SW480 (cell line): ENCODE measurements around the gene KCNK4.
"Not testable (repeated sequence)": the region's sequence is repeated elsewhere in the genome, so short reads cannot be mapped to it uniquely, and the experiment has no call there.

Experiments
- DNase-seq: peaks from one replicate; pipeline ENCODE4 v3.0.0-alpha.2; 2016; ENCODE audit warnings: low spot score

Gene KCNK4

DNA sequence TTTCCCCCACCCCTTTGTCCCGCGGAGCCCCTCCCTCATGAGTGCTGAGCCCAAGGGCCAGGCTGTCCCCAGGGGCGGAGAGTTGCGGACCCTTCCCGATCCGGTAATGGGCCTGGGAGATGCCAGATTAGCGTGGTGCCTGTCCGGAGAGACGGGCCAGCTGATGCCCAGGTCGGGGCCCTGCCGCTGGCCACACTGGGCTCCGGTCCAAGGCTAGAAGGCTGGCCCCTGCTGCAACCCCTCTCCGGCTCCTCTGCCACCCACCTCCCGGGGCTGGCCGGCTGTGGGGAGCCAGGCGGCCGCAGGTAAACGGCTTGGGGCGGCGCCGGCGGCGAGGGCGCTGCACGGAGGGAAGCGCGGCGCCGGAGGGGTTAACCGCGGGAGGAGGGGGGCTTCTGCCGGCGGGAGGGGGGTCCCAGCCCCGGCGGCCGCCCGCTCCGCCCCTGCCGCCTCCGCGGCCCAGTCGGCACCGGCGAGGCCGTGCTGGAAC lies at the start of gene KCNK4:
KCNK4 (plus strand) TSS at position 41 of the 490 bp plus-strand sequence. CDS start 1,717 bp downstream, outside the sequence.
- DNase-seq = no peak

DNA sequence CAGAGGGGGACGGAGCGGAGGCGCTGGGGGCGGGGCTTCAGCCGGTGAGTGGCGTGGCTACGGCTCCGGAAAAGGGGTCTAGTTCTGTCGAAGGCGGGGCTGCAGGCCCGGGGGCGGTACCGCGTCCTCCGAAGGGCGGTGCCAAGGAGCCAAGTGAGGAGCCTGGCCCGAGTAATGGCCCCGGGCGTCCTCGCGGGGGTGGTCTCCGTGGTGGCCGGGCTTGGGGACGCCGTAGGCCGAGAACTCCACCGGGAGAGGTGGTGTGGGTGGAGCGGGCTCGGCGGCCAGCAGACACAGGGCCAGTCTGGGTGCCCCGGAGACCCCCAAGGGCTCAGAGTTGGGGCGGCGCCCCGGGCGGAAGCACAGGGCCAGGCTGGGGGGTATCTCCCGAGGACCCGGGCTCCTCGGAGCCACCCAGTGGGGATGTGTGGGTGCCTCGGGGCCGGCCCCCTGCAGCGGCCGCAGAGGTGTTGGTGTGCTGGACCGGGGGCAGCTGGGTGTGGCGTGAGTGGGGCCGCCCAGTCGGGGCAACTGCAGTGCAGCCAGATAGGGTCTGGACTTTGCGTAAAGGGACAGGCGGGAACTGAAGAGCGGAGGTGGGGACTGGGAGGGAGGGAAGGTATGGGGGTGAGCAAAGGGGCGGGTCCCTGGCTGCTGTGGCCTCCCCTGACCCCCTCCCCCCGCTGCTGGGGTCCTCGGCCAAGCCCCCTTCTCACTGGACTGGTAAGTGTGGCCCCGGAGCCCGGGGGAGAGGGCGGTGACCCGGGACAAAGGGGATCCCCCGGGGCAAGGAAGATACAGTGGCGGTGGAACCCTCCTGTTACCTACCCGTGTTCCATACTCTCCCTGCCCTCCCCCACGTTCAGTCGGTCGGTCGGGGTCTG lies 49.4 kb upstream of the KCNK4 start:
- peak; percentile 72 for DNase-seq

GRCh38 chr11:64243236-64243854 lies 47.8 kb upstream of the KCNK4 start:
- DNase-seq = no peak

DNA sequence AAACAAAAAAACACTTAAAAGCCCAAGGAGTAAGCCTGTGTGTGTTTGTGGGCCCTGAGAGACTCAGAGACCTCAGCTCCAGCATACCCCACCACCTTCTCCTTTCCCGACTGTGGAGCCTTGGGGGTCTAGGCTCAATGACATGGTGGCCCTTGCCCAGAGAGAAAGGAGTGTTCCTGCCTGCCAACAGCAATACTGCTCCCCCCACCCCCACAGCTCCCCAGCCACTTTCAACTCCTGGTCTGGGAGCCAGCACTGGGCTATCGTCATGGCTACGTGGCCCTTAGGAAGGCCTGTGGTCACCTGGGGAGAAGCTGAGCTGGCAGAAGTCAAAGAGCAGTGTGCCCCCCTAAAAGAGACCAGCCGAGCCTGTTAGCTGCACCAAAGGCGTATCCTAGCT lies 47.0 kb upstream of the KCNK4 start:
- DNase-seq = no peak

DNA sequence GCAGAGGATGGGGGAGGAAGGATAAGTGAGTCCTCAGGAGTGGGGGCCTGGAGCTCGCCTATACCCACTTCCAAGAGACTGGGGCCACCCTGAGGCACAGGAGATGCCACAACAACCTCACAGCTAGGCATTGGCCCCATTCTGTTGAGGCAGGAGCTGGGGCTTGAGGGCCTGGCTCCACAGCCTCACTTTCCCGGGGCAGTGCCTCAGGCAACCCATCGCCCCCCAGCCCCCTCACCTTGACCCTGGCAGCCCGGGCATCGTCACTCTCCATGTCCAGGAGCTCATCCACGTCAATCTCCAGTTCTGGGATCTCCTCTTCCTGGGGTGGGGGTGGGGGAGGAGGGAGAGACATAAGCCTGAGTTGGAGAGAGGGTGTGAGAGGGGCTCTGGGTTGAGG lies 46.1 kb upstream of the KCNK4 start:
- no peak for DNase-seq

GRCh38 chr11:64245401-64245796 lies 45.7 kb upstream of the KCNK4 start:
- no peak for DNase-seq

DNA sequence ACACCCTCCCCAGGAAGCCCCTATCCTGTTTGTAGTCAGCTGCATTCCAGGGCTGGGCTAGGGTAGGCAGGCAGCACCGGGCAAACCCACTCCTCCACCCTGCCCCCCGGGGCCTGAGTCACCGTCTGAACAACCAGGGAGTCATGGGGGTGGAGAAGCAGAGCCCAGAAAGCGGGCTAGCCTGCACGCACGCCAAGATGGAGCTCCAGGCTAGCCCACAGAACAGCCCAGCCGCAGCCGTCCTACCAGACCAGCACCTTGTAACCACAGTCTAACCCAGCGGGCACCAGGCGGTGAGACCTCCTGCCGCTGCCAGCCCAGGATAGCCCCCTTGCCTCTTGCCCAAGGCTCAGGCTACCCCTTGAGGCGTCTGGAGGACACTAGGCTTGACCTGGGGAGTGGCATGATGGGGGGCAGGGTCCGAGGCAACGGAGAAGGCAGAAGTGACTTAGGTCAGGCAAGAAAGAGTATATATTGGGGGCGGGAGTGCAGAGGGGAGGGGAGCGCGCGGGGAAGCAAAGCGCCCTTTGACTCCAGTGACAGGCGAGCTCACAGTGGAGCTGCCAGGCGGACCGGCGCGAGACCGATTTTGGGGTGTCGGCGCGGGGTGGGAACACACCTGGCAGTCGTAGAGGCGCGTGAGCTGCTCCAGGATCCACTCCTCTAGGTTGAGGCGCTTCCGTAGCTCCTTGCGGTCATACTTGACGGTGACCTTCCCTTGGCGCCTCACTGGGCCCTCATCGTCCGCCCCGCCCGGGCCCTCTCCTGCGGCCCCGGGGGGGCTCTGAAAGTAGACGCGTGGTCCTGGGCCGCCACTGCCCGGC lies 45.1 kb upstream of the KCNK4 start:
- peak; percentile 89 for DNase-seq

DNA sequence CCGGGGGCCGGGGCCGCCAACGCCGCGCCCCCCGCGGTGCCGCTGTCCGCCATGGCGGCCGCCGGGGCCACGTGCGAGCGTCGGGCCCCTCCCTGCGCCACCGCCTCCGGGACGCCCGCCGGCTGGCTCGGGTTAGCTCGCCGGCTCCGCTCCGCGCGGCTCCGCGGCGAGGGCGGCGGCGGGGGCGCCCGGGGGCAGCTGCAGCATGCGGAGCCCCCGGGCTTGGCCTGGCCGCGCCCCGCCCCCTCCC lies 44.6 kb upstream of the KCNK4 start:
- DNase-seq = not testable (repeated sequence)

- peak; percentile 91 for DNase-seq
Measured at GRCh38 chr11:64246871-64247728, 44.0 kb upstream of the KCNK4 start, which contains the start of gene PPP1R14B. Gene PPP1R14B, minus strand, starts transcription at chr11:64246943. Its CDS starts 270 bp downstream, at chr11:64246673.

- no peak for DNase-seq
Measured at GRCh38 chr11:64247729-64248531, 43.2 kb upstream of the KCNK4 start.

DNA sequence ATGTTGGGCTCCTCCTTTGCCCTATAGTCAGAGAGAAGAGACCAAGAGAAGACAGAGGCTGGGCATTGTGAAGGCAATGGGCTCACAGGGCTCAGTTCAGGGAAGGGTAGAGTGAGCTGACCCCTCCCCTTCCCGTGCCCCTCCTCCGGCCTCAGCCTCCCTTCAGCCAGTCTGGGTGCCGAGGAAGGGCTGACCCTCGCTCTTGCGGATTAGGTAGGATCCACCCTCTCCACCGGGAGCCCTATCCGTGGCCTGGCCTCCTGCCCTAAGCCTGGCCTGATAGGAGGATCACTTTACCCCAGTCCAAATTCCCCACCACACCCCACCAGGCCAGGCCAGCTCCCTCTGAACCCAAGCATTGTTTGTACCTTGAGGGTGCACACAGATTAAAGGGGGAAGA lies 42.5 kb upstream of the KCNK4 start:
- no peak for DNase-seq

DNA sequence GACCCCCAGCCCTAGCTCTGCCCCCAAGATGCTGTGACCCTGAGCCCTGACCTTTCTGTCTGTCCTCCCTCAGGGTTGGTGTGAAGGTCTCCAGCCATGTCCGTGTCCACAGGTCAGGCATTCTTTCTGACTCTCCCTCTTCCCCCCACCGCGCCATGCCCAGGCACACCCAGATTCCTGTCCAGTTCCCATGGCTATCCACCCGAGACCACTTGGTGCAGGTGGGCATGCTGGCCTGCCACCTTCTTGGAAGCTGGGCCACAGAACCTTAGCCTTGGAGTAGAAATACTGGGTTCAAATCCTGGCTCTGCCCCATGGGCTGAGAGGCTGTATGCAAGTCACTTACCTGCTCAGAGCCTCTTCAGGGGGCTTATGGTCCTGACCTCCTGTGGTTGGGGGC lies 42.1 kb upstream of the KCNK4 start:
- DNase-seq = no peak

- no peak for DNase-seq
Measured at GRCh38 chr11:64249563-64250414, 41.3 kb upstream of the KCNK4 start.

DNA sequence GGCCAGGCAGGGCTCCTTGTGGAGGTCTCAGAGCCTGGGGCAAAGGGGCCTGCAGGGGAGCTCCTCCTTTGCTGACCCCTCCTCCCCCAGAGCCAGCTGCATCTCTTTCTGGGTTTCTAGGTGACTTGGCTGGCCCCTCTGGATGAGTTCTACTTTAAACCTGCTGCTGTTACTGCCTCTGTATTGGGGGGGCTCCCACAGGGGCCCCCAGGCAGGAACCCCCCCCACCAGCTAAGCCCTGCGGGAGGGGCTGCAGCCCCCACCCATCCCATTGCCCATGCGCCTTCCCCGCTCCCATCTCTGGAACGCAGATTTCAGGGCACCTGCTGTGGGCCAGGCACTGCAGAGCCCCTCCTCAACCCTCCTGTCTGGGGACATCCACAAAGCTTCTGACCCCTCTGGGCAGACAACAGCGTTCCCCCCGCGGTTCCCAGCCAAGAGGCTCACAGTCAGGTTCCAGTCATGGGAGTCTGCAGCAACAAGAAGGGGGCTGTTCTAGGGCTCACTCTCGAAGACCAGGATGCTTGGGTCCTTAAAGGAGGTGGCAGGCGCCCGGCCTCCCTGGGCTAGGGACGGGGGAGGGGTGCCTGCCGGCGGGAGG lies 40.6 kb upstream of the KCNK4 start:
- DNase-seq = no peak

GRCh38 chr11:64251016-64251752 lies 39.9 kb upstream of the KCNK4 start, which contains the start of gene PLCB3:
Gene PLCB3, plus strand, starts transcription at chr11:64251530. Its CDS starts 120 bp downstream, at chr11:64251650.
- DNase-seq = peak; percentile 39

DNA sequence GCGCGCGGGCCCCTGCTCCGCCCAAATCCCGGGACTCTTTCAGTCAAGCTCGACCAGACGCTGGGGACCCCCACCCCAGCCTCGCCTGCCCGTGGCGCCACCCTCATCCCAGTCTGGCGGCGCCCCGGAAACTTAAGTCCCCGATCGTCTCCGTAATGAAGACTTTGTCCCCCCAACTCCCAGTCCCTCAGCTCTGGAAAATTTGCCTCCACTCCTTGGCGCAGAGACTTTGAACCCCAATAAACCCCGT lies 39.4 kb upstream of the KCNK4 start:
- no peak for DNase-seq

- no peak for DNase-seq
Measured at GRCh38 chr11:64252003-64252872, 38.9 kb upstream of the KCNK4 start.

GRCh38 chr11:64253043-64253442 lies 38.1 kb upstream of the KCNK4 start:
- DNase-seq = no peak
